NCI-H1092 (cell line): Measurements from ENCODE around the gene RPLP1.

Experiments used
- DNase-seq: peaks from one replicate; lab custom pipeline; 2025; lab: John Stamatoyannopoulos, UW

Gene RPLP1

GRCh38 chr15:69469467-69470201, 17.0 kb downstream of the RPLP1 start:
- no peak for DNase-seq

DNA sequence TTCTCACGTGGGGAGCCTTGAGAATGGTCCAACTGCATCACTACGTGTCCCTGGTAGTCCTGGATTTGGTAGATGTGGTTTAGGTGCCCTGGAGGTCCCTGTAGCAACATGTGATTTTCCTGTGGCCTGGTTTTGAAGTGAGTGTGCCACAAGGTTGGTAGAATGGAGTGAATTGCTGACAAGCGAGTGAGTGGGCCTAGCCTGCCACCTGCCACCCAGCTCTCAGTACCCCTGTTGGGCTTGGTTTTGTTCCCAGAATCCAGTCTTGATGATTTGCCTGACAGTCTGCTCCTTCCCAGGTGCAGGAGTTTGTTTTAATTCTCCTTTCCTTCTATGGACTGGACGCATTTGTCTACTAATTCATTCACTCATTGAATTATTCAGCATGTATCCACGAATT, 19.4 kb downstream of the RPLP1 start:
- no peak for DNase-seq

GRCh38 chr15:69472562-69472961, 19.9 kb downstream of the RPLP1 start:
- DNase-seq = no peak

GRCh38 chr15:69474291-69474690, 21.7 kb downstream of the RPLP1 start:
- DNase-seq = no peak

GRCh38 chr15:69474846-69475455, 22.3 kb downstream of the RPLP1 start:
- no peak for DNase-seq

GRCh38 chr15:69475769-69476358, 23.2 kb downstream of the RPLP1 start:
- DNase-seq = peak; percentile 39

DNA sequence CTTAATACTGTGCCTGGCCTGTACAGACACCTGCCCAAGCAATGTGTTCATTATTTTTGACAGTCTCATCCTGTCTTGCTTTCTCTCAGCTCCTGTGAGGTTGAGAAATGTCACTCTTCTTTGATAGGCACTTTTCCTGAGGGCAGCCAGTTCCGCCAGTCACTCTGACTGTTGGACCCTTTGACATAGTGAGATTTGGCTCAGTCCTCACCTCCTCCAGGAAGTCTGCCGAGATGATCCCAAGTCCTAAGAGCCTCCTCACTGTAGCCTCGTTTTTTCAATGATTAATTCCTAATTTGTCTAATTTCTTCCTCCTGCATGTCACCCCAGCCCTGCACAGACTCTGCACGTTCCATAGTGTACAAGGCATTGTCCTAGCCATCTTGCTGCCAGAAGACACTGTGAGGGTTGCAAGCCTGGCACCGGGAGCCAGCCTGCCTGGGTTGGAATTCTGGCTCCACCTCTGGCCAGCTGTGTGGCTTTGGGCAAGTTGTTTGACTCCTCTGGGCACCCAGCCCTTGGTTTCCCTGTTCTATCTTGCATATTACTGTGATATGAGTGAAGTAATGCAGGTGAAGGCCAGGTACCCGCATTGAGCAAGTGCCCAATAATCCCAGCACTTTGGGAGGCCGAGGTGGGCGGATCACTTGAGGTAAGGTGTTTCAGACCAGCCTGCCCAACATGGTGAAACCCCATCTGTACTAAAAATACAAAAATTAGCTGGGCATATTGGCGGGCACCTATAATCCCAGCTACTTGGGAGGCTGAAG, 24.3 kb downstream of the RPLP1 start:
- no peak for DNase-seq

DNA sequence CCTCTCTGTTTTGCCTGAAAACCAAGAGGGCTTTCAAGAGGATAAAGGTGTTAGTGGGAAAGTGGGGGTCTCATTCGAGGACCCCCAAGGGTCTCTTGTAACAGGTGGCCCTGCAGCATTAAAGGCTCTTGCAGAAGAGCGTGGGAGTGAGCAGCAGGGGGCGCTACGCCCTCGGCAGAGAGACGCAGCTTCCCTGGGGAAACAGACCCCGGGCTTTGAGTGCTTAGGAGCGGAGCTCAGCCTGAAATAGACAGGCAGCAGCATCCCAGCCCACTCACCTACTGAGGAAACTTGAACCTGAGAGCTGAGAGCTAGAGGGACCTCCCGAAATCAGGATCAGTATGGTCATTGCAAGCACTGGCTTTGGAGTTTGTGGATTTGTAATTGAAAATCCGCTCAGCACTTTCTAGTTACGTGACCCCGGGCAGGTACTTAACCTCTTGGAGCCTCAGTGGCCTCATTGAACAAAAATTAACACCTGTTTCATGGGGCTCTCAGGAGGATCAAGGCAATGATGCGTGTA, 25.7 kb downstream of the RPLP1 start:
- peak; percentile 52 for DNase-seq

GRCh38 chr15:69479081-69479480, 26.5 kb downstream of the RPLP1 start:
- no peak for DNase-seq

DNA sequence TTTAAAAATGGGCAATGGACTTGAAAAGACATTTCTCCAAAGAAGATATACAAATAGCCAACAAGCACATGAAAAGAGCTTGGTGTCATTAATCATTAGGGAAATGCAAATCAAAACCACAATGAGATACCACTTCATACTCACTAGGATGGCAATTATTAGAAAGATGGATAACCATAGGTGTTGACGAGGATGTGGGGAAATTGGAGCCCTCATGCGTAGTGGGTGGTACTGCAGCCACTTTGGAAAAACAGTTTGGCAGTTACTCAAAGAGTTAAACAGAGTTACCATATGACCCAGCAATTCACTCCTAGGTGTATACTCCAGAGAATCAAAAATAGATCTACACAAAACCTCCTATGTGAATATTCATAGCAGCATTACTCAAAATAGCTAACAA, 27.4 kb downstream of the RPLP1 start:
- DNase-seq = no peak

GRCh38 chr15:69480932-69481331, 28.3 kb downstream of the RPLP1 start:
- DNase-seq = no peak

- DNase-seq = no peak
Measured at GRCh38 chr15:69482686-69483256, 30.2 kb downstream of the RPLP1 start.

DNA sequence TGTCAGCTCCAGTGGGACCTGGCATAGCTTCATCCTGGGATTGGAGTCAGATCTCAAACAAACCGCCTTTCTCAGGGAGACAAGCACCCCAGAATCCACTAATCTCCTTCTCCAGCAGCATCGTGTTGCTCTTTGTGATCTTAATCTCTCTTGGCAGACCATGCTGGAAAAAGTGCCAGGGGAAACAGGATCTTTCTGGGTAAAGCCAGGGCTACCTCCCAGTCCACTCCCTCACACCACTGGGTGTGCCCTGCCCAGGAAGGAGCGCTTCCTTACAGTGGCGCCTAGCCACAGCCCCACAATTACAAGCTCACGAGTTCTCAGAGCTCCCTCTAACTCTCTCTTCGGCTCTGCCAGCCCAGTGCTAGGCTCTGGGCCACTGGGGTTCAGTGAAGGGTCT, 32.2 kb downstream of the RPLP1 start:
- no peak for DNase-seq

DNA sequence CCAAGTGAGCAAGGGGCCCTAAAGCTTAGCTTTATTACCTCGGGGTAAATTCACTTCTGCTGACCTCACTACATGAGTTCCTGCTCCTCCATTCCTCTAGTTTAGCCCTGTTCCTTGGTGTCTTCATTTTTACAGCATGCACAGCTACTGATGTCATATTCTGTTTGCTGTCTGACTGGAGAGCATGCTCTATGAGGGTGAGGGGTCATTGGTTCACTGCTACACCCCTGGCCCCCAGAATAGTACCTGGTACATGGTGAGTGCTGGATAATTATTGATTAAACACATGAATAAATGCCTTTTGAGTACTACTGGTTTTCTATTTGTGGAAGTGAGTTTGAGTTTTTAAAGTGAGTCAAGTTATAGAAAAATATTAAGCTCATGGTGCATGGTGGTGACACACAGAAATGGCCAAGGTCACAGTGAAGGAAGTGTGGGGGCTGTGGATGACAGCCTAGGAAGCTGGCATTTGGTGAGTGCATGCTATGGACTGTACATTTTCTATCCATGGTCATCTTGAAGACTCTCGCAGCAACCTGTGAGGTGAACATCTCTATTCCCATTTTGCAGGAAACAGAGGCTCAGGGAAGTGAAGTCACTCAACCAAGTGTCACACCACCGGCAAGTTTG, 34.0 kb downstream of the RPLP1 start:
- DNase-seq = no peak

DNA sequence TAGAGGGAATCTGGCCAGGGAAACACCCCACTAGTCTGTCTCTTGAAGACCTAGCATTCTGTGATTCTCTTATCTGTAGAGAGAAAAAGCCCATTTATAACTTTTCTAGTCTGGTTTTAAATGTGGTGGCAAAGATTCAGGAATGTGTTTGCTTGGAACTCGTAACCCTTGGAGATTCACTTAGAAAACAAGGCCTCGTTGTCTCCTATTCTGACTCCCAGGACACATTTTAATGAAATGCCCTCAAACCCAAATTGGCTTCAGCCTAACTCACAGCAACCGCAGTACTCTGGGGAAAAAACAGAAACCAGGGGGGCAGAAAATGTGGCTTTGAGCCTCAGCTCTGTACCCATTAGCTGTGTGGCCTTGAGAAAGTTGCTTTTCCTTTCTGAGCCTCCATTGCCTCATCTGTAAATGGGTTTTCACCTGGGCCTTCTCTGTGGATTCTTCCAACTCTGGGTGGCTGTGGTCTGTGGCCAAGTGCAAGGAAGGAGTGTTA, 36.5 kb downstream of the RPLP1 start:
- no peak for DNase-seq

DNA sequence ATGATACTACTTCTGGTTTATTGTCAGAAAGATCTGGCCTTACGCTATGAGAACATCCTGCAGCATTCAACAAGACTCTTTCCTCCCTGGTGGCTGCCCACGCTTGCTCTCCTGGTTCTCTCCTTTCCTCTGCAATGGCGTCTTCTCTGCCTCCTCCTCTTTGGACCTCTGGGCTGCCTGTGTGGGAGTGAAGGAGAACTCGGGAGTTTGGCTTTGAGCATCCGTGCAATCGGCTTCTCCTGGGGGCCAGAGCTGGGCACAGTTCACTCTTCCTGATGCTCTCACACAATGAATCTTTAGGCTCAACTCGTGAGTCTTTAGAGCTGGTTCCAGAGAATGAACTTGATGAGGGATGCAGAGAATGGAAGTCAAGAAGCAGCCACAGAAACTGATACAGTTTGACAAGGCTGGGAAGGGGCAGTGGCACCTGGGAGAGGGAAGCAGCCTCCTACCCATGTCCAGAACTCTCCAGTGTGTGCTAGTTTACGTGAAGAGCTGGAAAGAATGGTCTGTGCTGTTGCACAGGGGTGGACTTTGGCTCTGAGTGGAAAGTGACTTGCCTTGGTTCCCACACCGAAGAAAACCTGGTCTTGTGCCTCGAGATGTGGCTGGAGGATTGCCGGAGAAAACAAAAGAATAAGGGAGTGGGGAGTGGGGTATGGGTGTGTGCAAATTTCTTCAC, 37.9 kb downstream of the RPLP1 start:
- no peak for DNase-seq

- no peak for DNase-seq
Measured at GRCh38 chr15:69491038-69491505, 38.5 kb downstream of the RPLP1 start.

DNA sequence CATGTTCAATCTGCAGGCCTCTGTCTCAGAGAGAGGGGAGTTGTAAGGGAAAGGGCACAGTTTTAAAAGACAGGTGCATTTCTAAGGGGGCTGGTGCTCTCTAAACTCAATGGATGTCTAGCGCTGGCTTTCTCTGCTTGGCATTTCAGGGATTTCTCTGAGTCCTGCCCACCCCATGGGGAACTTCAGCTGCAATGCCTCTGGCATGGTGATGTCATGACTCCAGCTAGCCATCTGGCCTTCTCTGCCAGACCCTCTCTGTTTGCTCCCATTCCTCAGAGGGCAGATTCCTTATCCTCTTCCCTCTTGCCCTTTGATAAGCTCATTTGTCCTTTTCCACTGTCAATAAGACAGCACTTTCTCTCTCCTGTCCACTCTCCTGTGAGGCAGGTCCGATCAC, 40.8 kb downstream of the RPLP1 start:
- DNase-seq = no peak

DNA sequence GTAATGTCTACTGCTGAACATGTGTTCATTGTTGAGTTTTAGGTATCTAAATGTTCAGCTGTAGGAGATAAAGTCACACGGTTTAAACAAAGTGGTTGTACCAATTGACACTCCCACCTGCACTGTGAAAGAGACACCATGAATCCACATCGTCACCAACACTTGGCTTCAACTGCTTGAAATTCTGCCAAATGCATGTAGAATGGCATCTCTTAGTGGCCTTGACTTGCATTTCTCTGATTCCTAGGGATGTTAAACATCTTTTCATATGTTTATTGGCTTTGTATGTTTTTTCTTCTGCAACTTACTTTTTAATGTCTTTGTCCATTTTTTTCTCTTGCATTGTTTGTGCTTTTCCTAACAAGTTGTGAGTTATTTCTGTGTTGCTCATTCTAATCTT, 43.4 kb downstream of the RPLP1 start:
- DNase-seq = no peak

DNA sequence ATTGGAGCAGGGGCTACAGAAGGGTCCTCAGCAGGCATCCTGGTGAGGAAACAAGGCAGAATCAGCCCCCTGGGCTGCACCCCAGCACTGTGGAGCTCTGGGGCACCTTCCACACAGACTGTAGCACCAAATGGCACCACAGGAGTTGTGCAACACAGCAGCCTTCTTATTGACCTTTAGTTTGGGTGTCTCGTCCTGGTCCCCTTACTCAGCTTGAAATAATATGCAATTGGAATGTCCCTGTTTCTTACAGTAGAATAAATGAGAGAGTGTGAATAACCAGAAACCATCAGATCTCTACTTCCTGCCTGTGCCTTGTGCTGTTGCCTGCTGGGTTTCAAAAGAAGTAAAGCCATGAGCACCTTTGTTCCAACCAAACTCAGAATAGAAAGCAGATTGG, 44.5 kb downstream of the RPLP1 start:
- DNase-seq = no peak

DNA sequence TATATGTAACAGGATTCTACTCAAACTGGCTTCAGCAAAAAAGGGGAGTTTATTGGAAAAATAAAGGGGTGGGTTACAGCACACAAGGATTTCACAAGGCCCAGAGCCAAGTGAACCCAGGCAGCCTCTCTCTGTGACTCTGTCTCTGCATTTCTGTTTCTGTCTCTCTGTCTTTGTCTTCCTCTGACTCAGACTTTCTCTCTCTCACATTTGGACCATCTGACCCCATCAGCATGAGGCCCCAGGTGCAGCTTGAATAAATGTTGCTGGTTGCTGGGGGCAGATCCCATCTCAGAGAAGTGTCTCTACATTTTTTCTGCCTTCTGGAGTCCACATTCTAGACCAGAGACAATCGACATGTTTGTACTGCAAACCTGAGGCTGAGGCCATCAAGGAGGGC, 45.0 kb downstream of the RPLP1 start:
- no peak for DNase-seq
